Measurements from ENCODE around the gene PLCB4.

DNA sequence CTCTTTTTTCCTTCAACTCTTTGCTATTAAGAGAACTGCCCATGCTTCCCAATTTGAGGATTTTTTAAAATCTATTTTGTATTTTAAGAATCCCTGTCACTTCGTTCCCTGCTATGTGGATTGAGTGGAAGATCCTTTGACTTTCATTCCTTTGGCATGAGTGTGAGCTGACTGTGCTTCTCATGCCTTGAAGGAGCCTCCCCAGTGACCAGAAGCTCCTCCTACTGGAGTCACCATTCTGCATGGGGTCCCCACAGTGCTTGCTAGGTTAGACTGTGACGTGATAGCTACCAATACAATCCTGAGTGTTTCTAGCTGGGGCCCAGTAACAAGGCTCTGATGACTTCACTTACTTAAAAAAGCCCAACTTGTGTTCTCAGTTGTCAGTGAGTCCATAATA, 341.1 kb downstream of the PLCB4 start:
- TF ChIP-seq, protein P1, sequence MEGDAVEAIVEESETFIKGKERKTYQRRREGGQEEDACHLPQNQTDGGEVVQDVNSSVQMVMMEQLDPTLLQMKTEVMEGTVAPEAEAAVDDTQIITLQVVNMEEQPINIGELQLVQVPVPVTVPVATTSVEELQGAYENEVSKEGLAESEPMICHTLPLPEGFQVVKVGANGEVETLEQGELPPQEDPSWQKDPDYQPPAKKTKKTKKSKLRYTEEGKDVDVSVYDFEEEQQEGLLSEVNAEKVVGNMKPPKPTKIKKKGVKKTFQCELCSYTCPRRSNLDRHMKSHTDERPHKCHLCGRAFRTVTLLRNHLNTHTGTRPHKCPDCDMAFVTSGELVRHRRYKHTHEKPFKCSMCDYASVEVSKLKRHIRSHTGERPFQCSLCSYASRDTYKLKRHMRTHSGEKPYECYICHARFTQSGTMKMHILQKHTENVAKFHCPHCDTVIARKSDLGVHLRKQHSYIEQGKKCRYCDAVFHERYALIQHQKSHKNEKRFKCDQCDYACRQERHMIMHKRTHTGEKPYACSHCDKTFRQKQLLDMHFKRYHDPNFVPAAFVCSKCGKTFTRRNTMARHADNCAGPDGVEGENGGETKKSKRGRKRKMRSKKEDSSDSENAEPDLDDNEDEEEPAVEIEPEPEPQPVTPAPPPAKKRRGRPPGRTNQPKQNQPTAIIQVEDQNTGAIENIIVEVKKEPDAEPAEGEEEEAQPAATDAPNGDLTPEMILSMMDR (conservative IDR thresholded peaks at IDR 0.05 in 1 of 2, IDR thresholded peaks at IDR 0.05 in 1 of 2; ENCODE audit: low read depth in 1 of 2, low read length in 2 of 2): no peak
- TF ChIP-seq EZH2 (IDR thresholded peaks at IDR 0.05; ENCODE audit: low read length, missing control alignments): no peak

Measured in fibroblast of lung (primary cell).